Parathyroid adenoma (tissue), 2 donors: Measurements from ENCODE around the gene SLC8A3.

Experiments used
- H2AFZ ChIP-seq: fragments of 300-600 bp; sonication (generic); one replicate; pipeline ENCODE4 v1.7.0; 2017; ENCODE audit warnings: antibody characterized with exemption, mild to moderate bottlenecking
- H3K27ac ChIP-seq: fragments of 300-600 bp; sonication (generic); one replicate; pipeline ENCODE4 v1.7.0; 2017
- H3K27me3 ChIP-seq: fragments of 300-600 bp; sonication (generic); one replicate; pipeline ENCODE4 v1.7.0; 2017; ENCODE audit warnings: low read length; ENCODE audit not compliant: control insufficient read depth, insufficient read depth
- H3K36me3 ChIP-seq: fragments of 300-600 bp; sonication (generic); one replicate; pipeline ENCODE4 v1.7.0; 2017; ENCODE audit warnings: low read length; ENCODE audit not compliant: control insufficient read depth, insufficient read depth
- H3K4me1 ChIP-seq: fragments of 300-600 bp; sonication (generic); one replicate; pipeline ENCODE4 v1.7.0; 2017; ENCODE audit warnings: control low read depth
- H3K4me2 ChIP-seq: fragments of 300-600 bp; sonication (generic); one replicate; pipeline ENCODE4 v1.7.0; 2017; ENCODE audit warnings: low read length
- H3K4me3 ChIP-seq: fragments of 300-600 bp; sonication (generic); one replicate; pipeline ENCODE4 v1.7.0; 2017; ENCODE audit warnings: low read depth, low read length
- H3K79me2 ChIP-seq: fragments of 300-600 bp; sonication (generic); one replicate; pipeline ENCODE4 v1.7.0; 2017; ENCODE audit warnings: control low read depth
- H3K9ac ChIP-seq: fragments of 300-600 bp; sonication (generic); one replicate; pipeline ENCODE4 v1.7.0; 2017; ENCODE audit warnings: mild to moderate bottlenecking
- H3K9me3 ChIP-seq: fragments of 300-600 bp; sonication (generic); one replicate; pipeline ENCODE4 v1.7.0; 2017; ENCODE audit warnings: low read length; ENCODE audit not compliant: control insufficient read depth
- TF ChIP-seq, protein P1 (sequence below): fragments of 300-600 bp; sonication (generic); IDR thresholded peaks from one replicate; pipeline ENCODE4 v1.7.0; 2017; ENCODE audit warnings: antibody characterized with exemption, mild to moderate bottlenecking
- donor health status: primary hyperparathyroidism.

The SLC8A3 gene

DNA sequence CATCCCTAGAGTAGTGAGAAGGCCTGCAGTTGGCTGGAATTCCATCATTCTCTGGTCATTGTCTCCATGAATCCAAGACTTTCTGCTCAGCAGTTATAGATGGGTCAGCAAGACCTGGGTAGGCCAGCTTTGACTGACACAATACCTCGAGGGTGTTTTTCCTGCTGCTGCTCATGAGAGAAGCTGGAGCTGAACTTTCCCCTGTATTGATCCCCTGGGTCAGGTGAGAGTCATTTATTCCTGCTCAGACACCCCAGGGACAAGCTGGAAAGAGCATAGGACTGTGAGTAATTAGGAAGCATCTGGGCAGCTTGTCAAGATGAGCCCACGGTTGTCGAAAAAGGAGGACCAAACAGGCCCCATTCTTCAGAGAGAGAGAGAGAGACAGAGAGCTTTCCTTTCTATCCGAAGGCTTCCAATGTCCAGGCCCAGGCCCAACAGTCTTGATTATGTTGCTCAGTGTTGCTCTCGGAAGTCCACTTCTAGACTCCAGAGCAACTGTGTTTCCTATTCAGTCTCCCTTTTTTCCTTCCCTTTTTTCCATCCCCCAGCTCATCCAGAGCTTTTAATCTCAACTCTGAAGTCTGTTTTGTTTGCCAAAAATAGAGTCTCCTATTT, 131.1 kb downstream of the SLC8A3 start:
- Histone ChIP-seq H3K36me3 (no peaks in the 10 kb centered on the region), H3K27me3 (no peaks in the 10 kb centered on the region), H3K27ac (no peak overlapping the region), H3K79me2 (no peaks in the 10 kb centered on the region), H3K4me2 (no peak overlapping the region), H3K9me3 (no peaks in the 10 kb centered on the region), H2AFZ (no peak overlapping the region), H3K9ac (no peak overlapping the region), H3K4me1 (no peaks in the 10 kb centered on the region), H3K4me3 (no peak overlapping the region)
- TF ChIP-seq, protein P1, sequence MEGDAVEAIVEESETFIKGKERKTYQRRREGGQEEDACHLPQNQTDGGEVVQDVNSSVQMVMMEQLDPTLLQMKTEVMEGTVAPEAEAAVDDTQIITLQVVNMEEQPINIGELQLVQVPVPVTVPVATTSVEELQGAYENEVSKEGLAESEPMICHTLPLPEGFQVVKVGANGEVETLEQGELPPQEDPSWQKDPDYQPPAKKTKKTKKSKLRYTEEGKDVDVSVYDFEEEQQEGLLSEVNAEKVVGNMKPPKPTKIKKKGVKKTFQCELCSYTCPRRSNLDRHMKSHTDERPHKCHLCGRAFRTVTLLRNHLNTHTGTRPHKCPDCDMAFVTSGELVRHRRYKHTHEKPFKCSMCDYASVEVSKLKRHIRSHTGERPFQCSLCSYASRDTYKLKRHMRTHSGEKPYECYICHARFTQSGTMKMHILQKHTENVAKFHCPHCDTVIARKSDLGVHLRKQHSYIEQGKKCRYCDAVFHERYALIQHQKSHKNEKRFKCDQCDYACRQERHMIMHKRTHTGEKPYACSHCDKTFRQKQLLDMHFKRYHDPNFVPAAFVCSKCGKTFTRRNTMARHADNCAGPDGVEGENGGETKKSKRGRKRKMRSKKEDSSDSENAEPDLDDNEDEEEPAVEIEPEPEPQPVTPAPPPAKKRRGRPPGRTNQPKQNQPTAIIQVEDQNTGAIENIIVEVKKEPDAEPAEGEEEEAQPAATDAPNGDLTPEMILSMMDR: no peak

DNA sequence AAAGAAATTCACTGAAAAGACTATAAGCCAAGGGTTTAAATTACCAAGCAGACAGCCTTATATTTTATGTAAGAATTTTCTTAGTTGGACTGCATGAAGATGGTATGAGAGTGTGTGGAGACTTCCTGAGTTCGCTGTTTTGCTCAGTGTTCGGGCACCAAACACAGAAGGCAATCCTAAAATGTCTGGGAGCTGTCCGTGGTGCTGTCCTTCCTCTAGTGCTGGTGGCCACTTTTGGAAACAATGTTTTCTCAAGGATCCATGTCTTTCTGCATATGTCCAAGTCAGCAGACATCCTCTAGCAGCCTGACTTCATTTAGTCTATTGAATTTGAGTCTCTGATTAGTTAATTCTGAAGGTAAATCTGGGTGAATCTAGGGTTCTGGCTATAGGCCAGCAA, 135.8 kb downstream of the SLC8A3 start:
- no peaks in the 10 kb centered on the region for H3K27me3 ChIP-seq
- no peak overlapping the region for H2AFZ ChIP-seq
- no peak overlapping the region for H3K27ac ChIP-seq
- TF ChIP-seq, protein P1: no peak
- H3K36me3 ChIP-seq: no peaks in the 10 kb centered on the region
- H3K9me3 ChIP-seq: no peaks in the 10 kb centered on the region
- no peaks in the 10 kb centered on the region for H3K79me2 ChIP-seq
- no peaks in the 10 kb centered on the region for H3K4me1 ChIP-seq
- H3K4me3 ChIP-seq: no peak overlapping the region
- H3K4me2 ChIP-seq: no peak overlapping the region
- H3K9ac ChIP-seq: no peak overlapping the region

DNA sequence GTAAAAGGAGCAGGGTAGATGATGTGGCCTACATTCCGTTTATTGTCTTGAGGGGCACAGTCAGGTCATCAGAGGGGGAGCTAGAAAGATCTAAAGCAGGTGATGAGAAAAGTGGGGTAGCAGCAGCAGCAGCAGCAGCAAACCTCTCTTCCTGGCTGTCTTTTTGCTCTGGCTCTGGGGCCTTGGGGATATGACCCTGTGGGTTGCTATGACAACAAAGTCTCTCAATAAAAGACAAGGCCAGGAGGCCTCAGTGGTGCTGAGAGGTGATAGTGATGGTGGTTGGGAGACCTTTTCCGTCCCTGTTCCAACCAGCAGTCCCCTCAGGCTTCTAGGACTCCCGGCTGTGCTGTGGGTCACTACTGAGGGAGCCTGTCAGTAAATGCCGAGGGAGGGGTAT, 138.6 kb downstream of the SLC8A3 start:
- TF ChIP-seq, protein P1: no peak
- no peak overlapping the region for H3K27ac ChIP-seq
- H3K4me2 ChIP-seq: no peak overlapping the region

DNA sequence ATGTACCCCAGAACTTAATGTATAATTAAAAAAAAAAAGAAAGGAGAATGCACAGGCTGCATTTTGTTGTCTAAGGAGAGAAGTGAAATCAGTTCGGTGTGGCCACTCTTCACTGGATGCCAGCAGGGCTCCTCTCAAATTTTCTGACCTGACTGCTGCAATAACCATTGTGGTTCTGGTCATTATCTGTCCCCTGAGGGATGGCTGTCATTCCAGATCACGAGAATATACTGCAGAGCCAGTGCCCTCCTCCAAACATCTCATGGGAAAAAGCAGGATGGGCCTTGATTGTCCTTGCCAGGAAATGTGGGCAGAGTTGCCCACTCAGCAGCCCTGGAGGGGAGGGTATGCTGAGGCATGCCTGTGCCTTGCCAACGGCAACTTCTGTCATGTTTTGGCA, 139.1 kb downstream of the SLC8A3 start:
- no peaks in the 10 kb centered on the region for H3K36me3 ChIP-seq
- no peak overlapping the region for H3K4me2 ChIP-seq
- no peak overlapping the region for H3K27ac ChIP-seq
- H3K4me3 ChIP-seq: no peak overlapping the region
- no peaks in the 10 kb centered on the region for H3K79me2 ChIP-seq
- no peak overlapping the region for H2AFZ ChIP-seq
- TF ChIP-seq, protein P1: no peak
- no peaks in the 10 kb centered on the region for H3K27me3 ChIP-seq
- H3K9me3 ChIP-seq: no peaks in the 10 kb centered on the region
- no peaks in the 10 kb centered on the region for H3K4me1 ChIP-seq
- H3K9ac ChIP-seq: no peak overlapping the region

More for the DNA sequence above, 138.6 kb downstream of the SLC8A3 start:
- Histone ChIP-seq H3K9ac (no peak overlapping the region), H3K27me3 (no peaks in the 10 kb centered on the region), H2AFZ (no peak overlapping the region), H3K79me2 (no peaks in the 10 kb centered on the region), H3K4me3 (no peak overlapping the region), H3K36me3 (no peaks in the 10 kb centered on the region), H3K4me1 (no peaks in the 10 kb centered on the region), H3K9me3 (no peaks in the 10 kb centered on the region)

DNA sequence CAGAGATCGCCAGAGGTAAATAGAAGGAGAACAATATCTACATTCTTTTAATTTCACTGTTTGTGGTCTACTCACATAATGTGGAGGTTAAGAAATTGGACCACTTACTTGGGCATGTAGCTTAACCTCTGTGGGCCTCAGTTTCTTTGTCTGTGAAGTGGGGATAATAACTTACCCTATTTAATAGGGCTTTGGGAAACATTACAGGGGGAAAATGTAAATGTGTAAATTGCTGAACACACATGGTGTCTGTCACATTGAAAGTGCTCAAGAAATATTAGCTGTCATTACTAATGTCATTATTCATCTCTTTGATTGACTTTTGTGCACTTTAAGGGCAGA, 140.5 kb downstream of the SLC8A3 start:
- Histone ChIP-seq H3K27me3 (no peaks in the 10 kb centered on the region), H3K4me2 (no peak overlapping the region), H3K9me3 (no peaks in the 10 kb centered on the region), H3K79me2 (no peaks in the 10 kb centered on the region), H3K9ac (no peak overlapping the region), H3K27ac (no peak overlapping the region), H2AFZ (no peak overlapping the region), H3K36me3 (no peaks in the 10 kb centered on the region), H3K4me3 (no peak overlapping the region), H3K4me1 (no peaks in the 10 kb centered on the region)
- TF ChIP-seq, protein P1: no peak
